Small intestine (tissue), 7 donors: ENCODE results near the gene ADAMTS13. TPM values are rescaled to one million over a fixed set of nuclear protein-coding genes. Genes with fewer than 3 reads are reported as not detected.
"Not testable (repeated sequence)": the region's sequence is repeated elsewhere in the genome, so short reads cannot be mapped to it uniquely, and the experiment has no call there.

Source experiments
- DNase-seq, 2 donors: peaks; one replicate each; pipeline versions ENCODE4 v3.0.0 to v3.0.0-alpha.2; 2013
- FAIRE-seq: peaks from 2 replicates; lab custom pipeline; 2012; peaks lifted over from hg19 to GRCh38; lab: Jason Lieb, UNC
- H3K27ac ChIP-seq, 3 donors: one replicate each; pipeline ENCODE4 v1.5.1; 2013; ENCODE audit warnings: low read length in 2 of 3, mild to moderate bottlenecking in 2 of 3, control low read depth in 1 of 3, inconsistent platforms in 1 of 3, low read depth in 1 of 3, moderate library complexity in 1 of 3
- H3K27me3 ChIP-seq, 3 donors: one replicate each; pipeline ENCODE4 v1.6.1; 2013; ENCODE audit warnings: low read length in 3 of 3, inconsistent platforms in 1 of 3; ENCODE audit not compliant: control insufficient read depth in 3 of 3, insufficient read depth in 3 of 3
- H3K36me3 ChIP-seq, 3 donors: one replicate each; pipeline ENCODE4 v1.6.1; 2013; ENCODE audit warnings: low read length in 3 of 3, inconsistent platforms in 1 of 3, low read depth in 1 of 3, mild to moderate bottlenecking in 1 of 3, moderate library complexity in 1 of 3; ENCODE audit not compliant: control insufficient read depth in 3 of 3, insufficient read depth in 2 of 3
- H3K4me1 ChIP-seq, 3 donors: one replicate each; pipeline ENCODE4 v1.6.1; 2013; ENCODE audit warnings: low read length in 2 of 3, inconsistent platforms in 1 of 3, low read depth in 1 of 3, mild to moderate bottlenecking in 1 of 3, moderate library complexity in 1 of 3; ENCODE audit not compliant: control insufficient read depth in 3 of 3, insufficient read depth in 2 of 3
- H3K4me3 ChIP-seq, 3 donors: one replicate each; pipeline ENCODE4 v1.5.1; 2013; ENCODE audit warnings: low read length in 3 of 3, control low read depth in 1 of 3, inconsistent platforms in 1 of 3, low read depth in 1 of 3, mild to moderate bottlenecking in 1 of 3, moderate library complexity in 1 of 3
- H3K9me3 ChIP-seq, 2 donors: one replicate each; pipeline ENCODE4 v1.6.1; 2013; ENCODE audit warnings: low read depth in 1 of 2, low read length in 1 of 2; ENCODE audit not compliant: control insufficient read depth in 2 of 2, insufficient read depth in 1 of 2
- WGBS, 3 donors: extraction: QIAGEN DNeasy Blood & Tissue Kit; methylation state at CpG; one replicate each; pipeline ENCODE4 v1.1.7; 2013; 5-methylcytosine and 5-hydroxymethylcytosine counted together
- polyA plus RNA-seq, 4 donors: library from polyadenylated mRNA; stranded (reverse) in 3 of 4; unstranded in 1 of 4; fragments of 200-250 nt in 3 of 4; fragments of 120-200 nt in 1 of 4; gene quantifications; one replicate each; pipeline versions ENCODE4 v1.2.1 to v1.2.3, GENCODE V29; 2013
- donor health status: healthy with polysubstance abuse.
- donor health status: control.
- donor health status: control.
- donor health status: Bipolar disorder and iron deficiency.
- donor health status: healthy.

The ADAMTS13 gene
- polyA plus RNA-seq, 4 donors, result 2.4 to 16.8 (median 7.4) TPM

DNA sequence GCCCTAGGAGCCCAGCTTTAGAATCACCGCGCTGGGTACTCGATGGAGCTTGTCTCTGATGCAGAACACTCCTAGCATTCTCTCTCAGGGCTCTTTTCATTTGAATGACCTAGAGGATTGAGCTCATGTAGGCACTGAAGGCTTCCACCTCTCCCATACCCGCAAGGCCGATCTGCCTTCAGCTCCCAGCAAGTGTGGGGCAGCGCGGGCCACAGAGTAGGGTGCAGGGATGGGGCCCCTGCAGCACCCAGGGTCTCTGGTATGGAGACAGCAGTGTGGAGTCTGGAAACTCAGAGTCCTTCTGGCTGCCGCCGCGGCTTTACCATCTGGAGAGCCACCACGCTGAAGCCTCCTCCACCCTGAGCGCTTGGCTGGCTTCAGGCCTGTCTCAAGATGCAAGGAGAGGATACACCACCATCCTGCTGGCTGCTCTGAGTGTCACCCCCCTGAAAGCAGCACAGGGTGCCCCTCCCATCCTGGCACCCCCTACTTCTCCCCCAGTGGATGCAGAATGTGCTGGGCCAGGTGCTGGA is 33.1 kb upstream of the ADAMTS13 start:
- Histone ChIP-seq H3K4me3 (no peak overlapping the region), H3K9me3 (peaks cover 0 to 2% of the 10 kb centered on the region in 2 donors), H3K27me3 (no peaks in the 10 kb centered on the region), H3K36me3 (no peaks in the 10 kb centered on the region), H3K4me1 (peaks cover 0 to 7% (median 0%) of the 10 kb centered on the region in 3 donors), H3K27ac (no peak overlapping the region)
- FAIRE-seq, result no peak
- DNase-seq, result no peak
- WGBS, 3 donors, result 96 to 98% (median 96%) methylated on average over 12 of the region's 12 CpGs

DNA sequence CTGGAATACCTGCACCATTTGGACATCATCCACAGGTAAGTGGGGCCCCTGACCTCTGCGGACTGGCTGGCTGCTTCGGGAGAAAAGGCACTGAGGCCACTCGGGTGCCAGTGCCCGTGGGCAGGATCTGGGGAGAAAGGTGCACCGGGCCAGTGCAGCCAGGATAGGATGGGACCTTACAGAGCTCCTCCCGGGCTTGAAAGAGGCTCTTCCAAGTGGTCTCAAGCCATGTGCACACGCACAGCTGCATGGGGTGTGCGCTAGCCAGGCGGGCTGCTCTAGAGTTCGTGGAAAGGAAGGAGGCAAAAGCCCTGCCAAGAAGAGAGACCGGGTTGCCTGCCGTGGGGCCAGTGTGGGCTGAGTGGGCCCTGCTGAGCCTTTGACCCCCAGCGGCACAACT is 32.6 kb upstream of the ADAMTS13 start:
- H3K27ac ChIP-seq, result no peak overlapping the region
- FAIRE-seq, result no peak
- H3K36me3 ChIP-seq, result no peaks in the 10 kb centered on the region
- no peak for DNase-seq
- peaks cover 0 to 2% of the 10 kb centered on the region in 2 donors for H3K9me3 ChIP-seq
- H3K27me3 ChIP-seq, result no peaks in the 10 kb centered on the region
- peaks cover 0 to 11% (median 0%) of the 10 kb centered on the region in 3 donors for H3K4me1 ChIP-seq
- WGBS, 3 donors, result 87 to 94% (median 92%) methylated on average over 13 of the region's 13 CpGs
- H3K4me3 ChIP-seq, result no peak overlapping the region

- WGBS, 3 donors, result 85 to 89% (median 86%) methylated on average over 7 of the region's 7 CpGs
- H3K4me3 ChIP-seq, result no peak overlapping the region
- H3K36me3 ChIP-seq, result no peaks in the 10 kb centered on the region
- DNase-seq (no peak), FAIRE-seq (no peak)
- peaks cover 0 to 3% (median 0%) of the 10 kb centered on the region in 3 donors for H3K27me3 ChIP-seq
- H3K27ac ChIP-seq, result no peak overlapping the region
- H3K9me3 ChIP-seq, result peaks cover 0 to 2% of the 10 kb centered on the region in 2 donors
- peaks cover 0 to 19% (median 0%) of the 10 kb centered on the region in 3 donors for H3K4me1 ChIP-seq
These were observed 31.5 kb upstream of the ADAMTS13 start for GRCh38 chr9:133390713-133391112.

DNA sequence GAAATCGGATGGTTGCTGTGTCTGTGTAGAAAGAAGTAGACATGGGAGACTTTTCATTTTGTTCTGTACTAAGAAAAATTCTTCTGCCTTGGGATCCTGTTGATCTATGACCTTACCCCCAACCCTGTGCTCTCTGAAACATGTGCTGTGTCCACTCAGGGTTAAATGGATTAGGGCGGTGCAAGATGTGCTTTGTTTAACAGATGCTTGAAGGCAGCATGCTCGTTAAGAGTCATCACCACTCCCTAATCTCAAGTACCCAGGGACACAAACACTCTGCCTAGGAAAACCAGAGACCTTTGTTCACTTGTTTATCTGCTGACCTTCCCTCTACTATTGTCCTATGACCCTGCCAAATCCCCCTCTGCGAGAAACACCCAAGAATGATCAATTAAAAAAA is 30.7 kb upstream of the ADAMTS13 start:
- H3K4me3 ChIP-seq, H3K9me3 ChIP-seq, FAIRE-seq, H3K27me3 ChIP-seq, H3K36me3 ChIP-seq, DNase-seq: not testable (repeated sequence)
- peaks cover 0 to 19% (median 0%) of the 10 kb centered on the region in 3 donors for H3K4me1 ChIP-seq
- peak overlapping the region in 1 of 3 donors; percentile 21 for H3K27ac ChIP-seq
- 7 to 51% (median 25%) methylated on average over 2 to 3 of the region's 4 CpGs for WGBS, 3 donors

- WGBS, 3 donors, result 95 to 100% (median 96%) methylated on average over 3 of the region's 3 CpGs
These were observed 29.9 kb upstream of the ADAMTS13 start for GRCh38 chr9:133392308-133392707.

DNA sequence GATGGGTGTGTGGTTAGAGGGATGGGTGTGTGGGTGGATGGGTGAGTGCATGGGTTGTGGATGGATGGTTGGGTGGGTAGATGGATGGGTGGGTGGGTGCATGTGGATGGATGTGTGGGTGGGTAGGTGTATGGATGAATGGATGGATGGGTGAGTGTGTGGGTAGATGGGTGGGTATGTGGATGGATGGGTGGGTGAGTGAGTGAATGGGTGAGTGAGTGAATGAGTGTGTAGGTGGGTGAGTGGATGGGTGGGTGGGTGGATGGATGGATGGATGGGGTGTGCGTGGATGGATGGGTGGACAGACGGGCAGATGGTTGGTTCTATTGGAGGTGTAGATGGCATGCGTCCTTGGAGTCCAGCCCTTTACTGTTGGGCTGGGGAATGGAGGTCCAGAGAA is 28.8 kb upstream of the ADAMTS13 start:
- FAIRE-seq, result no peak
- no peak overlapping the region for H3K27ac ChIP-seq

More at GRCh38 chr9:133392308-133392707, 29.9 kb upstream of the ADAMTS13 start:
- peaks cover 0 to 19% (median 0%) of the 10 kb centered on the region in 3 donors for H3K4me1 ChIP-seq
- DNase-seq, H3K36me3 ChIP-seq, FAIRE-seq, H3K27me3 ChIP-seq, H3K27ac ChIP-seq, H3K4me3 ChIP-seq, H3K9me3 ChIP-seq: not testable (repeated sequence)

GRCh38 chr9:133394687-133395271 is 27.4 kb upstream of the ADAMTS13 start:
- Histone ChIP-seq H3K27ac (no peak overlapping the region), H3K27me3 (peaks cover 0 to 6% (median 0%) of the 10 kb centered on the region in 3 donors), H3K9me3 (peaks cover 0 to 2% of the 10 kb centered on the region in 2 donors), H3K36me3 (peaks cover 0 to under 1% (median 0%) of the 10 kb centered on the region in 3 donors), H3K4me3 (no peak overlapping the region), H3K4me1 (peaks cover 0 to 19% (median 0%) of the 10 kb centered on the region in 3 donors)
- 16 to 28% (median 16%) methylated on average over 8 of the region's 8 CpGs for WGBS, 3 donors
- no peak for FAIRE-seq
- DNase-seq, result no peak

More for the DNA sequence above, 28.8 kb upstream of the ADAMTS13 start:
- peaks cover 0 to 6% (median 0%) of the 10 kb centered on the region in 3 donors for H3K27me3 ChIP-seq
- no peak overlapping the region for H3K4me3 ChIP-seq
- H3K9me3 ChIP-seq, result peaks cover 0 to 2% of the 10 kb centered on the region in 2 donors
- no peaks in the 10 kb centered on the region for H3K36me3 ChIP-seq
- H3K4me1 ChIP-seq, result peaks cover 0 to 19% (median 0%) of the 10 kb centered on the region in 3 donors
- 90 to 95% (median 92%) methylated on average over 3 of the region's 3 CpGs for WGBS, 3 donors
- DNase-seq, result no peak

GRCh38 chr9:133396952-133397351 is 25.2 kb upstream of the ADAMTS13 start:
- WGBS, 3 donors, result 23 to 29% (median 27%) methylated on average over 14 of the region's 14 CpGs
- peaks cover 0 to 14% (median 0%) of the 10 kb centered on the region in 3 donors for H3K36me3 ChIP-seq
- DNase-seq, result peak in 1 of 2 donors; percentile 28

More at GRCh38 chr9:133396952-133397351, 25.2 kb upstream of the ADAMTS13 start:
- Histone ChIP-seq H3K27ac (no peak overlapping the region), H3K27me3 (peaks cover 0 to 6% (median 0%) of the 10 kb centered on the region in 3 donors), H3K9me3 (peaks cover 0 to 2% of the 10 kb centered on the region in 2 donors), H3K4me3 (no peak overlapping the region), H3K4me1 (peaks cover 0 to 12% (median 0%) of the 10 kb centered on the region in 3 donors)
- FAIRE-seq, result no peak
